NCI-H1105 treated with DMSO at 0.1 percent for 48 hours (cell line): ENCODE data around the gene TECPR2.
"Not testable (repeated sequence)": the region's sequence is repeated elsewhere in the genome, so short reads cannot be mapped to it uniquely, and the experiment has no call there.

ENCODE experiments used
- DNase-seq: peaks from one replicate; lab custom pipeline; 2025; lab: John Stamatoyannopoulos, UW

The TECPR2 gene

DNA sequence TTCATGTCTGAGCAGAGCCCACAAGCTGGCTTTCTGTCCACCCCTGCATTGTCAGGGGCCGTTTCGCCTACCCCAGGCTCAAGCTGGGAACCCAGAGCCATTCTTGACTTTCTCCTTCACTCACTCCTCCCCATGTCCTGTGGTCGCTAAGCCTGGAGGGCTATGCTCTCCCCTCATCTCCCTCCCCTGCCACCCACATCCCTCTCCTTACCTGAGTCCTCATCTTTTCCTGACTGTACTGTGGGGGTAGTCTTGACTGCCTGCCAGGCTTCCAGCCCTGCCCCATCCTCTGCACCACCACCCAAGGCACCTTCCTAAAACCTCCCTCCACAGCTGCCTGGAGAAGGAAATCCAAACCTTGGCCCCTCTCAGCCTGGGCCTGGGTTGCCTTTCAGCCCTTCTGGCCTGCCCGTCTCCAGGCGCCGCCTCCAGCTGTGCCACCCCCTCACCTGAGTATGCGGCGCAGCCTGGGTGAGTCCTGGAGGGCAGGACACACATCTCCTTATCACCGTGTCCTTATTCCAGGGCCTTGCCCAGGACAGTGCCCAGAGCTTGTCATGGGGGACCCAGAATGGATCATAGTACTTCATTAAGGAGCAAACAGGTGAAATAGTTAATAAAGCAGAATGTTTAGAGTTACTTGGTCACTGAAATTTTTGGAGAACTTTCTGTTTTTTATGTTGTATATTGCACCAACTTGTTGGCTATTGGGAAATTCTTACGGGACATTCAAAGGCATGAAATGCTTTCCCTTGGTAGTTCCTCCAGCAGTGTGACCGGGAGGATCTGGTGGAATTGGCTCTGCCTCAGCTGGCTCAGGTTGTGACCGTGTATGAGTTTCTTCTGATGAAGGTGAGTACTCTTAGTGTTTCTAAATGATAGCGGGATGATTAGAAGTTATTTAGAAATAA, 28.7 kb upstream of the TECPR2 start:
- no peak for DNase-seq

GRCh38 chr14:102335163-102335562, 27.6 kb upstream of the TECPR2 start:
- DNase-seq, result no peak

DNA sequence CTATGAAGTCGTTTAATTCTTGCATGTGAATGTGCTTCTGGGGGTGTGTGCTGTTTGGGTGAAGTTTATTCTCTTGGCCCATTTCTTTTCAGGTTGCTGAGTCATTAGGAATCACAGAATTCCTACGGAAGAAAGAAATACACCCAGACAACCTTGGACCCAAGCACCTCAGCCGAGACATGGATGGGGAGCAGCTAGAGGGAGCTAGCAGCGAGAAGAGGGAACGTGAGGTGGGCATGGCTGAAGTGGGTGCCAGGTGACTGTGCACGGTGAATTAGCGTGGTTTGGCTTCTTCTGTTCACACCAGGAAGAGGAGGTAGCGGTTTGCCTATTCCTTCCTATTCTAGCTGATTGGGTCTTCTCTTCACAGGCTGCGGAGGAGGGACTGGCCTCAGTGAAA, 24.0 kb upstream of the TECPR2 start:
- no peak for DNase-seq

DNA sequence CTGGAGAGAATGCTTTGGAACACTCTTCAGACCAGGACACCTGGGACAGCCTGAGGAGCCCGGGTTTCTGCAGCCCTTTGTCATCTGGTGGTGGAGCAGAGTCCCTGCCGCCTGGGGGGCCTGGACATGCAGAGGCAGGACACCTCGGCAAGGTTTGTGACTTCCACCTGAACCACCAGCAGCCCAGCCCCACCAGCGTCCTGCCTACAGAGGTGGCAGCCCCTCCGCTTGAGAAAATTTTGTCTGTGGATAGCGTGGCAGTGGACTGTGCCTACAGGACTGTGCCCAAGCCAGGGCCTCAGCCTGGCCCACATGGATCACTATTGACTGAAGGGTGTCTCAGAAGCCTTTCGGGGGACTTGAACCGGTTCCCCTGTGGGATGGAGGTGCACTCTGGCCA, 21.2 kb upstream of the TECPR2 start:
- DNase-seq, result no peak

DNA sequence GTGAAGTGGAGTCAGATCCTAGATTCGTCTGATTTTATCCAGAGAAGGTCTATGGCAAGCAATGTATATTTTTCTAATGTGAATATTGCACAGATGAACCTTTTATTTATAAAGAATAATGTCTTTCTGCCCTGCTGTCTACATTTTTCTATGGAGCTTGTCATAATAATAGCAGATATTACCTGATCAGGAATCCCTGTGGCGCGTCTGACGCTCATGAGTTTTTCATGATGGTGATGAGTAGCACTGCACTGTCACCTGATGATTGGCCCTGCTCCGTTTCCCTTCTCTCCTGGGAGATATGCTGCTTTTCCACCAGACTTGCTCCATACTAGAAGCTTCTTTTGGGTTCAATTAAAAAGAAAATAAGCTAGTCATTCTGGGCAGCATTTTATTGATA, 20.5 kb upstream of the TECPR2 start:
- DNase-seq, result no peak

GRCh38 chr14:102344084-102344483, 18.7 kb upstream of the TECPR2 start:
- DNase-seq, result no peak

GRCh38 chr14:102344485-102344884, 18.3 kb upstream of the TECPR2 start:
- no peak for DNase-seq

GRCh38 chr14:102345232-102345631, 17.5 kb upstream of the TECPR2 start:
- no peak for DNase-seq

- no peak for DNase-seq
Observed at GRCh38 chr14:102346645-102347044, 16.1 kb upstream of the TECPR2 start.

DNA sequence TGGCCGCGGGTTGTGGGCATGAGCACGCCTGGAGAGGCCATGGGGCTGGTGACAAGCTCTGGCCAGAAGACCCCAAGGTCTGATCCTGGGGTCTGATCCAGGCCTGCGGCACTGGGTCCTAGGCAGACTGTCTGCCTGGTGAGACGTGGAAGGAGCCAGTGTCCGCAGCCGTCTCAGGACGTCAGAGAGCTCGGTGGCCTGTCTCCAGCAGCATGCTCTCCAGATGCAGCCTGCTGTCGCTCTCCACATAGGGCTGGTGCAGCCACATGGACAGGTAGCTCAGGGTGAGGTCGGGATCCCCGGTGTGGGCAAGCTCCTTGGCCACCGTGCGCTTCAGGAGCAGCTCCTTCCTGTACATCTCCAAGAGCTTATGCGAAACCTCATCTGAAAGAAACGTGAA, 14.4 kb upstream of the TECPR2 start:
- DNase-seq, result no peak

DNA sequence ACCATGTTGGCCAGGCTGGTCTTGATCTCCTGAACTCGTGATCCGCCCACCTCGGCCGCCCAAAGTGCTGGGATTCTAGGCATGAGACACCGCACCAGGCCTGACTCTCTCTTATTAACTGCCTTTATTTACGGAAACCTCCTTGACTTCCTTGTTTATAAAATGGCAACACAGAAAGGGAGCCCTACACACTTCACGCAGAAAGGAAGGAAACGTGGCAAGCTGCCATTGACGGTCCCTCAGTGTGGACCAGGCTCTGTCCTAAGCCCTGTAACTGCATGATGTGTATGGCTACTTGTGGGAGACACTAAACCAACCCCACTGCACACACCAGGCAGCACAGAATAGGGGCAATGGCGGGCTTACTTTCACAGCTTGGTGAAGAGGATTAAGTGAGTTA, 11.7 kb upstream of the TECPR2 start:
- DNase-seq, result no peak

- DNase-seq, result not testable (repeated sequence)
Observed at GRCh38 chr14:102351593-102351992, 11.1 kb upstream of the TECPR2 start.

- no peak for DNase-seq
Observed at GRCh38 chr14:102352213-102352612, 10.5 kb upstream of the TECPR2 start.

GRCh38 chr14:102353126-102353619, 9.6 kb upstream of the TECPR2 start:
- no peak for DNase-seq

DNA sequence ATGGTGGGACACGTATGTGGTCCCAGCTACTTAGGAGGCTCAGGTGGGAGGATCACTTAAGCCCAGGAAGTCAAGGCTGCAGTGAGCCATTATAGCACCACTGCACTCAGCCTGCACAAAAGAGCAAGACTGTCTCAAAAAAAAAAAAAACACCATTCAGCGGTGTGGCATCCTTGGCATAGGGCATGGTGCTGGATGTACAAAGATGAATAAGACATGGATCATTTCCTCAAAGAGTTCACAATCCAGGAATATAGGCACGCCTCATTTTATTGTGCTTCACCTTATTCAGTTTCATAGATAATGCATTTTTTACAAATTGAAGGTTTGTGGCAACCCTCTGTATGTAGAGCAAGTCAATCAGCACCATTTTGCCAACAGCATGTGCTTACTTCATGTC, 6.5 kb upstream of the TECPR2 start:
- no peak for DNase-seq

DNA sequence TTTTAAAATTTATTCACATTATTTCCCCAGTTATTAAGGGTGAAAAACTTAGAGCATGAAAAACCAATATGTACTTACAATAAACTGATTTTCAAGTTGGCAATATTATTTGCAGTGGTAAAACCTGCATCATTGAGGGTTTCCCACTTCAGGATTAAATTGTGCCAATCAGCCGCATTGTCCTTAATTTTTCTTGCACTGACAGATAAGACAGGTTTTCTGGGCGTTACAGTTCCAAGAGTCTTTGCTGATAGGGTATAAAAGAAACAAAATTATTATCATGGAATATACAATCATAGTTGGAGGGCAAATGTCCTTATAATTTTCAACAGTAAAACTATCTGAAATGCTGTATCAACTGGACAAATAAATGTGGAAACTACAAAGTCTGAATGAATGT, 3.4 kb upstream of the TECPR2 start:
- no peak for DNase-seq

DNA sequence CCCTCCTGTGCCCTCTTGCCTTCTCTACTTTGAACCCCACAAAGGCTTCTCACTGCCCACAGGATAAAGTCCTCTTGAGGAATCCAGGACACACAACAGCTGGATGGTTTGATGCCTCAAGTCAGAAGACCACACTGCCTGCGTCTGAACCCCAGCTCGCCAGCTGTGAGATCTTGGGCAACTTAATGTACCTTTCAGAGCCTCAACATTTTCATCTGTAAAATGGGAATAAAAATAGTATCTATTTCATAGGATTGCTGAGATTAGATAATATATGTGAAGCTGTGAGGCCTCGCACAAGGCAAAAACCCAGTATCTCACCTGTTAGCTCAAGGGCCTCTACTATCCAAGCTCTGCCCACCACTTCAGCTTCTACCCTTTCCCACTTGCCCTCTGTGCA, 2.4 kb upstream of the TECPR2 start:
- no peak for DNase-seq

DNA sequence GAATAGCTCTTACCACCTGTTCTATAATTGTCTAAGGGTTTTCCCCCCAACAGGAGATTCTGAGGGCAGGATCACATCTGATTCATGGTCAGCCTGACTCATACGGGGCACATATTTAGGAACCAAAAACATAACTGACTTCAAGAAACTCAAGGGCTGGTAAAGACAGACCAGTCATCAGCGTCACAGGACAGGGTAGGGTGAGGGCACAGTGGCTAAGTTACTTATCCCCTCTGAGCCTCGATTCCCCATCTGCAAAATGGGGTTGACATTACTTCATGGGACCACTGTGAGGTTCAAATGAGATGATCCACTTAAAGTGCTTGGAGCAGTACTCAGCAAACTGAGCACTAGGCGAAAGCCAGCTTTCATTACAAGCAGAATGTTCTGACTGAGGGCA, 657 bp upstream of the TECPR2 start:
- no peak for DNase-seq

GRCh38 chr14:102363182-102363943, 622 bp downstream of the TECPR2 start:
- DNase-seq, result peak; percentile 21

DNA sequence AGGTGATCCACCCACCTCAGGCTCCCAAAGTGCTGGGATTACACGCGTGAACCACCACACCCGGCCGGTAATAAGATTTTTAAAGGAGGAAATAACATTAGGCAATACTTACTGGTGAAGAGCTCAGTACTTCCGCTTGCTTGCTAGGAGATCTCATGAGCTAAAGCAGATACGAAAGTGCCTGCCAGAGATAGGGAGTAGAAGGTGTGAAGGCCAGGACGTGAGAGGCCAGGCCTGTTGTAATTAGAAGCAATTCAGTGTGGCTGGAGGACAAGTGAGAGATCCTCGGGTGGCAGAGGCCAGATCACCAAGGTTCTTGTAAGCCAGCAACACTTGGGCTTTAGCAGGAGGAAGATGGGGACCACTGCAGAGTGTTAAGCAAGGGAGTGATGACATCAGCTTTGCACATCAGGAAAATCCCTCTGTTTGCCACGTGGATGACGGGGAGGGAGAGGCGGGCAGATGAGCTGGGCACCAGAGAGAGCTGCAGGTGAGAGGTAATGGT, 7.6 kb downstream of the TECPR2 start:
- no peak for DNase-seq

- DNase-seq, result no peak
Observed at GRCh38 chr14:102371361-102371760, 8.6 kb downstream of the TECPR2 start.

DNA sequence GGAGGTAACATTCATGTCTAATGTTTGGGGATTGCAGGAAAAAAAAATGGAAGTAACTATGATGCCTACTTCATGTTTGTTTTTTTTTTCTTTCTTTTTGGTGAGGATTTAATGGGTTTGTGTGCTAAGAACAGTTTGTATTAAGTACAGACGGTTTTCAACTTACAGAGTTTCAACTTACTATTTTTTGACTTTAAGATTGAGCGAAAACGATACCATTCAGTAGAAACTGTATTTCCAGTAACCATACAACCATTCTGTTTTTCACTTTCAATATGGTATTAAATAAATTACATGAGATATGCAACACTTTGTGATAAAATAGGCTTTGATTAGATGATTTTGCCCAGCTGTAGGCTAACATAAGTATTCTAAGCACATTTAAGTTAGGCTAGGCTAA, 10.4 kb downstream of the TECPR2 start:
- DNase-seq, result no peak

- DNase-seq, result no peak
Observed at GRCh38 chr14:102374264-102374663, 11.5 kb downstream of the TECPR2 start.
